ENCODE data around the gene AOPEP.

Gene AOPEP

DNA sequence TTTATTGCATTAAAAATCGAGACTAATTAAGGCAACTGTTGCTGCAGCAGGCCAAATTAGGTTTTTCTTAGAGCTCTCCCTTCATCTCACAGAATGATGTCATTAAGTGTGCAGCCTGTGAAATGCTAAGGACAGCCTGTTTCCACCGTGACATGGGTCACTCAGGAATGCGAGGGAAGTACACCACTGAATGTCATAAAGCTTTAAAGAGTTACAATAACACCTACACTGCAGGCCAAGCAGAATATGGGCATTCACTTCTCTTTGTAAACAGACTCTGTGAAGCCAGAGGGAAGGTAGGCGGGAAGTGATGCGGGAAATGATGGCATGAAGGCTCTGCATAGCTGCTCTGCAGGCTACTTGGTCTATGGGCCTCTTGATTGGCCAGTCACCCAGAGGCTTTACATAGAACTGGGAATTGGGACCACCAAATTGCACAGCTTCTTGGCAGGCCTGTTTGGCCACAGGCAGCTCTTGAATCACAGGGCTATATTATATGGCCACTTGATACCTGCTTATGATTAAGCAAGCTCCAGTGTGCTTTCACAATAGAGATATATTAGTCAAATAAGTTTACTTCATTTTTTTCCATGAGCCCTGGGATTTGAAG, 28.4 kb upstream of the AOPEP start:
- no peaks in the 10 kb centered on the region for H3K4me1 ChIP-seq (ENCODE audit: low read length)
- no peak overlapping the region for H3K27ac ChIP-seq (ENCODE audit: low read length)
- H3K9me3 ChIP-seq (replicated peaks; ENCODE audit: insufficient read depth, low read length) = no peaks in the 10 kb centered on the region
- DNase-seq = no peak
- no peak overlapping the region for H3K9ac ChIP-seq (ENCODE audit: low read length)
- no peak overlapping the region for H3K4me2 ChIP-seq (ENCODE audit: low read depth, low read length)
- no peak for TF ChIP-seq EZH2phosphoT487 (IDR thresholded peaks at IDR 0.05; ENCODE audit: low read length)
- no peak for TF ChIP-seq EZH2 (optimal IDR thresholded peaks at IDR 0.05; ENCODE audit: low read depth, low read length)
- TF ChIP-seq, protein P1, sequence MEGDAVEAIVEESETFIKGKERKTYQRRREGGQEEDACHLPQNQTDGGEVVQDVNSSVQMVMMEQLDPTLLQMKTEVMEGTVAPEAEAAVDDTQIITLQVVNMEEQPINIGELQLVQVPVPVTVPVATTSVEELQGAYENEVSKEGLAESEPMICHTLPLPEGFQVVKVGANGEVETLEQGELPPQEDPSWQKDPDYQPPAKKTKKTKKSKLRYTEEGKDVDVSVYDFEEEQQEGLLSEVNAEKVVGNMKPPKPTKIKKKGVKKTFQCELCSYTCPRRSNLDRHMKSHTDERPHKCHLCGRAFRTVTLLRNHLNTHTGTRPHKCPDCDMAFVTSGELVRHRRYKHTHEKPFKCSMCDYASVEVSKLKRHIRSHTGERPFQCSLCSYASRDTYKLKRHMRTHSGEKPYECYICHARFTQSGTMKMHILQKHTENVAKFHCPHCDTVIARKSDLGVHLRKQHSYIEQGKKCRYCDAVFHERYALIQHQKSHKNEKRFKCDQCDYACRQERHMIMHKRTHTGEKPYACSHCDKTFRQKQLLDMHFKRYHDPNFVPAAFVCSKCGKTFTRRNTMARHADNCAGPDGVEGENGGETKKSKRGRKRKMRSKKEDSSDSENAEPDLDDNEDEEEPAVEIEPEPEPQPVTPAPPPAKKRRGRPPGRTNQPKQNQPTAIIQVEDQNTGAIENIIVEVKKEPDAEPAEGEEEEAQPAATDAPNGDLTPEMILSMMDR (IDR thresholded peaks at IDR 0.05; ENCODE audit: low read length) = no peak
- no peaks in the 10 kb centered on the region for H4K20me1 ChIP-seq (ENCODE audit: insufficient read depth, low read length)
- H3K36me3 ChIP-seq (replicated peaks; ENCODE audit: insufficient read depth, low read length) = no peaks in the 10 kb centered on the region
- H3K9me2 ChIP-seq (replicated peaks; ENCODE audit: insufficient read depth, low read length) = no peaks in the 10 kb centered on the region
- H3K4me3 ChIP-seq (ENCODE audit: low read length) = no peak overlapping the region
- H3F3A ChIP-seq (ENCODE audit: insufficient read depth, low read length) = no peaks in the 10 kb centered on the region
- H3K79me2 ChIP-seq (ENCODE audit: low read length) = no peaks in the 10 kb centered on the region
- no peak overlapping the region for H2AFZ ChIP-seq (ENCODE audit: low read length)
- no peaks in the 10 kb centered on the region for H3K27me3 ChIP-seq (replicated peaks; ENCODE audit: insufficient read depth, low read length)

- Histone ChIP-seq H2AFZ (ENCODE audit: low read length) (no peak overlapping the region), H3K9ac (ENCODE audit: low read length) (no peak overlapping the region), H3K9me2 (replicated peaks; ENCODE audit: insufficient read depth, low read length) (no peaks in the 10 kb centered on the region), H3K9me3 (replicated peaks; ENCODE audit: insufficient read depth, low read length) (no peaks in the 10 kb centered on the region), H4K20me1 (ENCODE audit: insufficient read depth, low read length) (no peaks in the 10 kb centered on the region), H3K27me3 (replicated peaks; ENCODE audit: insufficient read depth, low read length) (no peaks in the 10 kb centered on the region), H3K36me3 (replicated peaks; ENCODE audit: insufficient read depth, low read length) (no peaks in the 10 kb centered on the region), H3F3A (ENCODE audit: insufficient read depth, low read length) (no peaks in the 10 kb centered on the region), H3K27ac (ENCODE audit: low read length) (no peak overlapping the region), H3K79me2 (ENCODE audit: low read length) (no peaks in the 10 kb centered on the region), H3K4me3 (ENCODE audit: low read length) (no peak overlapping the region), H3K4me1 (ENCODE audit: low read length) (no peaks in the 10 kb centered on the region), H3K4me2 (ENCODE audit: low read depth, low read length) (no peak overlapping the region)
- no peak for TF ChIP-seq EZH2phosphoT487 (IDR thresholded peaks at IDR 0.05; ENCODE audit: low read length)
- TF ChIP-seq, protein P1 (IDR thresholded peaks at IDR 0.05; ENCODE audit: low read length) = no peak
- DNase-seq = no peak
These were observed 26.7 kb upstream of the AOPEP start for GRCh38 chr9:94699715-94700373.

DNA sequence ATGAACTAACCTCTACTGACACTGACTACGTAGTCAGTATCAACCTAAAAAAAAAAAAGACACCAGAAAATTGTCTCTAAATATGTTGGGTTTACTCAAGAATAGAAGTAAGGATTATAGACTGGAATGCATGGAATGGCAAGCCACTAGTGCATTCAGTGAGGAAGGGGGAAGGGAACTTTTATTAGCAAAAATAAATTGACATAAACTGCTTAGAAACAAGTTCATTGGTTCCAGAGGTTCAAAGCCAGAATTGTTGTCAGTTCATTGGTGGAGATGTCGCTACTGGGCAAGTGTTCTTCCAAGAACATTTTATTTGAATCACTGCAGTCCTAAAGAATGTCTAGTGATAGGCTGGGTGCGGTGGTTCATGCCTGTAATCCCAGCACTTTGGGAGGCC, 26.1 kb upstream of the AOPEP start:
- Histone ChIP-seq H3K9ac (ENCODE audit: low read length) (no peak overlapping the region), H3K27me3 (replicated peaks; ENCODE audit: insufficient read depth, low read length) (no peaks in the 10 kb centered on the region), H3K4me1 (ENCODE audit: low read length) (no peaks in the 10 kb centered on the region), H3K27ac (ENCODE audit: low read length) (no peak overlapping the region), H2AFZ (ENCODE audit: low read length) (no peak overlapping the region), H3K36me3 (replicated peaks; ENCODE audit: insufficient read depth, low read length) (no peaks in the 10 kb centered on the region), H3F3A (ENCODE audit: insufficient read depth, low read length) (no peaks in the 10 kb centered on the region), H3K9me3 (replicated peaks; ENCODE audit: insufficient read depth, low read length) (no peaks in the 10 kb centered on the region), H3K4me3 (ENCODE audit: low read length) (no peak overlapping the region), H3K79me2 (ENCODE audit: low read length) (no peaks in the 10 kb centered on the region), H4K20me1 (ENCODE audit: insufficient read depth, low read length) (no peaks in the 10 kb centered on the region), H3K9me2 (replicated peaks; ENCODE audit: insufficient read depth, low read length) (no peaks in the 10 kb centered on the region), H3K4me2 (ENCODE audit: low read depth, low read length) (no peak overlapping the region)
- TF ChIP-seq, protein P1 (IDR thresholded peaks at IDR 0.05; ENCODE audit: low read length) = no peak
- TF ChIP-seq EZH2 (optimal IDR thresholded peaks at IDR 0.05; ENCODE audit: low read depth, low read length) = no peak
- TF ChIP-seq EZH2phosphoT487 (IDR thresholded peaks at IDR 0.05; ENCODE audit: low read length) = no peak
- no peak for DNase-seq

Data from MM.1S (cell line).